Measurements from ENCODE around the gene TGFBR3L. TPM values are rescaled to one million over a fixed set of nuclear protein-coding genes. Genes with fewer than 3 reads are reported as not detected.

The TGFBR3L gene
- total RNA-seq, 1 donor from 2014 or later: 7.1 TPM

GRCh38 chr19:7899751-7900378 is 14.8 kb upstream of the TGFBR3L start:
- peaks cover 4 to 12% of the 10 kb centered on the region in 2 donors for H3K4me1 ChIP-seq
- no peaks in the 10 kb centered on the region for H3K9me3 ChIP-seq
- H3K27ac ChIP-seq: no peak overlapping the region
- intact Hi-C loops (cut with DNase I): no loop called here
- H3K27me3 ChIP-seq: no peaks in the 10 kb centered on the region
- TF ChIP-seq CTCF (IDR thresholded peaks at IDR 0.05): no peak
- H3K4me3 ChIP-seq: no peak overlapping the region
- no peak for DNase-seq (ENCODE audit: low spot score in 2 of 2)
- H3K36me3 ChIP-seq: no peaks in the 10 kb centered on the region

GRCh38 chr19:7900401-7900870 is 14.2 kb upstream of the TGFBR3L start:
- peaks cover 5 to 18% of the 10 kb centered on the region in 2 donors for H3K4me1 ChIP-seq
- intact Hi-C loops (cut with DNase I): no loop called here

GRCh38 chr19:7900931-7901330 is 13.7 kb upstream of the TGFBR3L start:
- DNase-seq (ENCODE audit: low spot score in 2 of 2): no peak
- H3K27me3 ChIP-seq: no peaks in the 10 kb centered on the region
- intact Hi-C loops (cut with DNase I): no loop called here
- H3K36me3 ChIP-seq: peaks cover 4 to 6% of the 10 kb centered on the region in 2 donors
- H3K9me3 ChIP-seq: no peaks in the 10 kb centered on the region
- TF ChIP-seq CTCF (IDR thresholded peaks at IDR 0.05): no peak
- no peak overlapping the region for H3K4me3 ChIP-seq
- peaks cover 5 to 20% of the 10 kb centered on the region in 2 donors for H3K4me1 ChIP-seq
- H3K27ac ChIP-seq: no peak overlapping the region

More at GRCh38 chr19:7900401-7900870, 14.2 kb upstream of the TGFBR3L start:
- peaks cover 0 to under 1% of the 10 kb centered on the region in 2 donors for H3K36me3 ChIP-seq
- no peak for DNase-seq (ENCODE audit: low spot score in 2 of 2)
- TF ChIP-seq CTCF (IDR thresholded peaks at IDR 0.05): no peak
- H3K9me3 ChIP-seq: no peaks in the 10 kb centered on the region
- no peaks in the 10 kb centered on the region for H3K27me3 ChIP-seq
- no peak overlapping the region for H3K4me3 ChIP-seq
- no peak overlapping the region for H3K27ac ChIP-seq

DNA sequence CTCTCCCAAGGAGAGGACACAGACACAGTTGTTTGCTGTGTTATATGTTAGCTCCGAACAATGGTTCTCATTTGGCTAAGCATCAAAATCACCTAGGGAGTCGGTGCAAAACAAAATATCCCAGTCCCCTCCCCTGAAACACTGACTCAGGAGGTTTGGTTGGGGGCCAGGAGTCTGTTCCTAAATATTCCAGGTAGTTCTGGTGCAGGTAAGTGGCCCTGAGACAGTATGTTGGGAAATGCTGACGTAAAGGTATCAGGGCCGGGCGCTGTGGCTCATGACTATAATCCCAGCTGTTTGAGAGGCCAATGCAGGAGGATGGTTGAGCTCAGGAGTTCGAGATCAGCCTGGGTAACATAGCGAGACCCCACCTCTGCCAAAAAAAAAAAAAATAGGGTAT is 13.3 kb upstream of the TGFBR3L start:
- Histone ChIP-seq H3K9me3 (no peaks in the 10 kb centered on the region), H3K27ac (no peak overlapping the region)

DNA sequence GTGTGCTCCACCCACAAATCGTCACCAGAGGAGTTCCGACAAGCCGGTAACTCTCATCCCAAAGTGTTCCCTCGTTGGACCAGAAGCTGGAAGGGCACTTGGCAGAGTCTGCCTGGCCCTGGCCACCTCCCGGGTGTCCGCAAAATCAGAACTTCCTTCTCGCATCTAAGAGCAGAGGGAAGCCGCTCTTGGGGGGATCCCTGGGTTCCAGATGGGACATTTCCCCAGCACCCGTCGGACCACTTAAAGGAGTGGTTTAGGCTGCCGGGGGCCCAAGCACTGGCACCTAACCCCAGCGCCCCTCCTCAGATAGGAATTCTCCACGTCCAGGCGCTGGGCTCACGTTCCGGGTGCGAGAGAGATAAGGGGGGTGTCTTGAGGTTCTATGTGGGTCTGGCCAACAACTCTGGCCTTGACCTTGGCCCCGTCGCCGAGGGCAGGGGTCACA is 11.8 kb upstream of the TGFBR3L start:
- Histone ChIP-seq H3K4me3 (peak overlapping the region; percentile 62 to 97), H3K9me3 (no peaks in the 10 kb centered on the region), H3K27ac (peak overlapping the region; percentile 68), H3K4me1 (peaks cover 5 to 22% of the 10 kb centered on the region in 2 donors), H3K36me3 (peaks cover 8 to 11% of the 10 kb centered on the region in 2 donors), H3K27me3 (no peaks in the 10 kb centered on the region)
- intact Hi-C loops (cut with DNase I): loop anchor here (1.0 kb wide), 3 partner anchors 17 to 74 kb away; partner anchors contain the start of genes SNAPC2 and TIMM44
- TF ChIP-seq CTCF (IDR thresholded peaks at IDR 0.05): no peak
- DNase-seq (ENCODE audit: low spot score in 2 of 2): no peak

More for the DNA sequence above, 13.3 kb upstream of the TGFBR3L start:
- H3K36me3 ChIP-seq: peaks cover 8% of the 10 kb centered on the region in 2 donors
- peaks cover 5 to 20% of the 10 kb centered on the region in 2 donors for H3K4me1 ChIP-seq
- no peak for DNase-seq (ENCODE audit: low spot score in 2 of 2)
- H3K27me3 ChIP-seq: no peaks in the 10 kb centered on the region
- H3K4me3 ChIP-seq: no peak overlapping the region
- TF ChIP-seq CTCF (IDR thresholded peaks at IDR 0.05): no peak
- intact Hi-C loops (cut with DNase I): no loop called here

All from ascending aorta (tissue), 2 donors.